ENCODE data around the gene MFSD2B. TPM values are rescaled to one million over a fixed set of nuclear protein-coding genes. Genes with fewer than 3 reads are reported as not detected.
"Not testable (repeated sequence)": the region's sequence is repeated elsewhere in the genome, so short reads cannot be mapped to it uniquely, and the experiment has no call there.

Gene MFSD2B
- total RNA-seq, 1 donor from 2014 or later, result not detected

DNA sequence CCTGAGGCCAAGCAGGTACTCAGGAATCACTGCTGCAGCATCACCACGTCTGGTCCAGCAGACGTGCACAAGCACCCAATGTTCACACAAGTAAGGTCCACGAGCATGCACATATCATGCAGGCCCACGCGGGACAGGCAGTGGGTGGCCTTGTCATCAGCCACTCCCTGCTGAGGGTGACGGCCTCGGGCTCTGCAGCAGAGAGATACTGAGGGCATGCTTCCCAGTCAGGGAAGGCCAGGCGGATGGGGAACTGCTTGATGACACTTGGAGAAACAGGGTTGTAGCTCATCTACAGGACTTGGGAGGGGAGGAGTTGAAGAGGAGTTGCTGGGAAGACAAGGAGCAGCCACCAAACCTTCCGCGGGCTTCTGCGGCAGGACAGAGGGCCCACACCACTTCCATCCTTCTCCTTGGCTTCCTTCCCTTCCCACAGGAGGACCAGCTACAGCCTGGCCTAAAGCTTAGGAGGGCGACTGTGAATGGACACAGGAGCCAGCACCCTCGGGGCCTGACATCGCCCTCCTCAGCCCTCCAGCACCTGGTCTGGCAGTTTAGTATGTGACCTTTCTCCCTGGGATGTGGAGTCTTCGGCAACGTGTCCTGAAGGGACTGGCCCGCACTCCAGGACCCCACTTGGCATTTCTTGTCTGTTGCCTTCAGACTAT lies 15.2 kb downstream of the MFSD2B start:
- no peaks in the 10 kb centered on the region for H3K9me3 Mint-ChIP-seq
- H3K27me3 Mint-ChIP-seq, result no peaks in the 10 kb centered on the region
- DNase-seq, result no peak
- POLR2A ChIA-PET, result no interaction called here
- TF ChIP-seq, protein P1, sequence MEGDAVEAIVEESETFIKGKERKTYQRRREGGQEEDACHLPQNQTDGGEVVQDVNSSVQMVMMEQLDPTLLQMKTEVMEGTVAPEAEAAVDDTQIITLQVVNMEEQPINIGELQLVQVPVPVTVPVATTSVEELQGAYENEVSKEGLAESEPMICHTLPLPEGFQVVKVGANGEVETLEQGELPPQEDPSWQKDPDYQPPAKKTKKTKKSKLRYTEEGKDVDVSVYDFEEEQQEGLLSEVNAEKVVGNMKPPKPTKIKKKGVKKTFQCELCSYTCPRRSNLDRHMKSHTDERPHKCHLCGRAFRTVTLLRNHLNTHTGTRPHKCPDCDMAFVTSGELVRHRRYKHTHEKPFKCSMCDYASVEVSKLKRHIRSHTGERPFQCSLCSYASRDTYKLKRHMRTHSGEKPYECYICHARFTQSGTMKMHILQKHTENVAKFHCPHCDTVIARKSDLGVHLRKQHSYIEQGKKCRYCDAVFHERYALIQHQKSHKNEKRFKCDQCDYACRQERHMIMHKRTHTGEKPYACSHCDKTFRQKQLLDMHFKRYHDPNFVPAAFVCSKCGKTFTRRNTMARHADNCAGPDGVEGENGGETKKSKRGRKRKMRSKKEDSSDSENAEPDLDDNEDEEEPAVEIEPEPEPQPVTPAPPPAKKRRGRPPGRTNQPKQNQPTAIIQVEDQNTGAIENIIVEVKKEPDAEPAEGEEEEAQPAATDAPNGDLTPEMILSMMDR (IDR thresholded peaks at IDR 0.05), result no peak
- H3K36me3 Mint-ChIP-seq (ENCODE audit: low read depth), result peaks cover 59% of the 10 kb centered on the region
- no peaks in the 10 kb centered on the region for H3K4me1 Mint-ChIP-seq
- intact Hi-C loops (cut with micrococcal nuclease), result no loop called here
- ATAC-seq (ENCODE audit: low read depth), result no peak
- CTCF ChIA-PET, result interaction anchor here (1.9 kb wide), 1 partner anchor 98 kb away, joined by 4 read pairs; the partner anchor contains the start of gene ATAD2B
- no peak overlapping the region for H3K4me3 Mint-ChIP-seq
- no peak overlapping the region for H3K27ac Mint-ChIP-seq

DNA sequence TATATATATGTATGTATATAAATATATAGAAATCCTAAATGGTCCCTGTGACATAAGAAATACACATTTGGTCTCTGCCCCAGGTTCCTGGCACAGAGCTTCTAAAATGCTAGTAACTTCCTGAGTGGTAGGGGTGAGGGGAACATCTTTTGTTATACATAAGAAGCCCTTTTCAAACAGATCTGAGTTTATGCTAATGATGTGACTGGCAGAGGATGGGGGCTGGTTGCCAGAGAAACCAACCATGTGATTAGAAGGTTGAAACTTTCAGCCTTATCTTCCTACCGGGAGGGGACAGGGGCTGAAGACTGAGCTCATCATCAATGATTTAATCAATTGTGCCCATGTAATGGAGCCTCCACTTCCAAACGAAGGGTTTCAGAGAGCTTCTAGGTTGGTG lies 16.3 kb downstream of the MFSD2B start:
- H3K27me3 Mint-ChIP-seq, result no peaks in the 10 kb centered on the region
- TF ChIP-seq, protein P1 (IDR thresholded peaks at IDR 0.05), result no peak
- no peaks in the 10 kb centered on the region for H3K4me1 Mint-ChIP-seq
- ChIA-PET CTCF (interaction anchor here (1.9 kb wide), 1 partner anchor 99 kb away, joined by 4 read pairs; the partner anchor contains the start of gene ATAD2B), POLR2A (no interaction called here)
- H3K4me3 Mint-ChIP-seq, result no peak overlapping the region
- DNase-seq (no peak), ATAC-seq (ENCODE audit: low read depth) (no peak)
- H3K27ac Mint-ChIP-seq, result no peak overlapping the region
- no peaks in the 10 kb centered on the region for H3K9me3 Mint-ChIP-seq
- intact Hi-C loops (cut with micrococcal nuclease), result no loop called here
- H3K36me3 Mint-ChIP-seq (ENCODE audit: low read depth), result peaks cover 70% of the 10 kb centered on the region

DNA sequence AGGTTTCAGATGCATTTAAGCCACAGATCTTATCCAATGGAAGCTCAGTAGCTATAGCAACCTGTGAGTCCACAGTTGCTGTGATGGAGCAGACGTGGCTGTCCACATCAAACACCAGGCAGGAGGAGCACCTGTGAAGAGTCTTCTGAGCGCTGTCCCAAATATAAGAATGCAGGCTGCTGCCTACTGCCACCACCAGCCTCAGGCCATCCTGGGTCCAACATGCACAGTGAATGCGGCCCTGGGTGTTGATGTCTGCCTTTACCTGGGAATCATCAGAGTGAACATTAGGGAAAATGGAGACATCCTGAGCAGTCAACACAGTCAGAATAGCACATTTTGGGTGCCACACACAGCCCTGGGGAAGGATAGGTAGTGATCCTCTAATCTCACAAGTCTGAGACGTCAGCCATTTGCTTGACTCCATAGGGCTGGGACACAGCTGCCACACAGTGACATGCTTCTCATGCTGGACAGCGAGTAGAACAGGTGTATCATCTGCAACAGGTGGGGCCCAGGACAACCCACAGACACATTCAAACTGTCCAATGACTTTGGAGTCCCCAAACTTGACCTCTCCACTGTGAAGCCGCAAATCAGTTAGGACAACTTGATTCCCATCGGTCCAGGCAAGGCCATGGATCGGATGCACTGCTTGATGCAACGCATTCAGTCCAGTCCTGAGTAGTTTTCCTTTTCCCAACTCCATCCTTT lies 29.1 kb downstream of the MFSD2B start:
- ChIA-PET CTCF (interaction anchor here (0.7 kb wide), 1 partner anchor 216 kb away, joined by 3 read pairs; no protein-coding TSS in a partner anchor), POLR2A (no interaction called here)
- Mint-ChIP-seq H3K27me3 (no peaks in the 10 kb centered on the region), H3K27ac (no peak overlapping the region), H3K4me1 (peaks cover 6% of the 10 kb centered on the region), H3K4me3 (no peak overlapping the region), H3K36me3 (ENCODE audit: low read depth) (peaks cover 37% of the 10 kb centered on the region), H3K9me3 (no peaks in the 10 kb centered on the region)
- no peak for DNase-seq
- TF ChIP-seq, protein P1 (IDR thresholded peaks at IDR 0.05), result no peak
- no peak for ATAC-seq (ENCODE audit: low read depth)
- intact Hi-C loops (cut with micrococcal nuclease), result no loop called here

DNA sequence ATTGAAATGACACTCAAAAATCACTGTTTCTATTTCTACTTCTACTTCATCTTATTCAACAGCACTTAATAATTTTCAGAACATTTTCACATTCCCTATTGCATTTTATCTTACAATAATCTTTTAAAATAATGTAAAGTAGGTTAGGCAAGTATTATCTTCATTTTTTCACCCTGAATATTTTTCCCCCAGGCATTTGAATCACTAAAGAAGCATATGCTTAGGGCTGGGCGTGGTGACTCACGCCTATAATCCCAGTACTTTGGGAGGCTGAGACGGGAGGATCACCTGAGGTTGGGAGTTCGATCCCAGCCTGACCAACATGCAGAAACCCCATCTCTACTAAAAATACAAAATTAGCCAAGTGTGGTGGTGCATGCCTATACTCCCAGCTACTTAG lies 30.6 kb downstream of the MFSD2B start:
- DNase-seq (no peak), ATAC-seq (ENCODE audit: low read depth) (no peak)
- Mint-ChIP-seq H3K36me3 (ENCODE audit: low read depth) (peaks cover 35% of the 10 kb centered on the region), H3K4me3 (no peak overlapping the region), H3K27ac (no peak overlapping the region), H3K4me1 (peaks cover 9% of the 10 kb centered on the region), H3K9me3 (no peaks in the 10 kb centered on the region), H3K27me3 (no peaks in the 10 kb centered on the region)
- intact Hi-C loops (cut with micrococcal nuclease), result no loop called here
- TF ChIP-seq, protein P1 (IDR thresholded peaks at IDR 0.05), result no peak
- ChIA-PET POLR2A (interaction anchor here (0.6 kb wide), 1 partner anchor 10 kb away, joined by 3 read pairs; no protein-coding TSS in a partner anchor), CTCF (no interaction called here)

DNA sequence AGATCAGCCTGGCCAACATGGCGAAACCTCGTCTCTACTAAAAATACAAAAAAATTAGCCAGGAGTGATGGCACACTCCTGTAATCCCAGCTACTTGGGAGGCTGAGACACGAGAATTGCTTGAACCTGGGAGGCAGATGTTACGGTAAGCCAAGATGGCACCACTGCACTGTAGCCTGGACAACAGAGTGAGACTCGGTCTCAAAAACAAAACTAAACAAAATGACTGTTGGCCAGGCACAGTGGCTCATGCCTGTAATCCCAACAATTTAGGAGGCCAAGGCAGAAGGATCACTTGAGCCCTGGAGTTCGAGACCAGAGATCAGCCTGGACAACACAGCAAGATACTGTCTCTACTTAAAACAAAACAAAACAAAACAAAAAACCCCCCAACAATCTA lies 33.2 kb downstream of the MFSD2B start:
- H3K27me3 Mint-ChIP-seq; CTCF ChIA-PET; H3K27ac Mint-ChIP-seq; DNase-seq; H3K9me3 Mint-ChIP-seq; intact Hi-C loops (cut with micrococcal nuclease); H3K4me3 Mint-ChIP-seq; POLR2A ChIA-PET; ATAC-seq (ENCODE audit: low read depth): not testable (repeated sequence)
- Mint-ChIP-seq H3K36me3 (ENCODE audit: low read depth) (peaks cover 23% of the 10 kb centered on the region), H3K4me1 (peaks cover 22% of the 10 kb centered on the region)
